GM12874 (cell line): ENCODE measurements around the gene MBNL1.

ENCODE experiments used
- TF ChIP-seq, protein P1 (sequence below): IDR thresholded peaks from 2 replicates; pipeline ENCODE4 v1.5.1; 2011; ENCODE audit warnings: low read depth, mild to moderate bottlenecking, control low read depth, low read length, moderate library complexity; ENCODE audit not compliant: insufficient read depth

Gene MBNL1

DNA sequence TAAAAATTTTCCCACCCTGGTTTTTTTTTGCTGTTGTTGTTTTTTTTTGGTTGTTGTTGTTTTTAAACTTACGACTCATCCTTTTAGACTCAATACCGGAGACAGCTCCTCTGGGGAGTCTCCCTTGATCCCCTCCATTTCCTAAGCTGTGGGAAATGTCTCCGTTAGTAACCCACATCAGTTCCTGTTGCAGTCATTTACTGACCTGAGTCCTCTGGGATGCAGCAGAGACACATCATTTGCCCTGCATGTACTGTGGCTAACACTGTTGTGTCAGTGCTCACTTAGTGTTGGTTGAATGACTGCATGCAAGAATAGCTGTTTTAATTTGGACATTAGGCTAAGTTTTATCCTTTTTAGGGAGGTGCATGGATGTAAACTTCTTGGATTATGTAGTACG is 83.8 kb downstream of the MBNL1 start:
- TF ChIP-seq, protein P1, sequence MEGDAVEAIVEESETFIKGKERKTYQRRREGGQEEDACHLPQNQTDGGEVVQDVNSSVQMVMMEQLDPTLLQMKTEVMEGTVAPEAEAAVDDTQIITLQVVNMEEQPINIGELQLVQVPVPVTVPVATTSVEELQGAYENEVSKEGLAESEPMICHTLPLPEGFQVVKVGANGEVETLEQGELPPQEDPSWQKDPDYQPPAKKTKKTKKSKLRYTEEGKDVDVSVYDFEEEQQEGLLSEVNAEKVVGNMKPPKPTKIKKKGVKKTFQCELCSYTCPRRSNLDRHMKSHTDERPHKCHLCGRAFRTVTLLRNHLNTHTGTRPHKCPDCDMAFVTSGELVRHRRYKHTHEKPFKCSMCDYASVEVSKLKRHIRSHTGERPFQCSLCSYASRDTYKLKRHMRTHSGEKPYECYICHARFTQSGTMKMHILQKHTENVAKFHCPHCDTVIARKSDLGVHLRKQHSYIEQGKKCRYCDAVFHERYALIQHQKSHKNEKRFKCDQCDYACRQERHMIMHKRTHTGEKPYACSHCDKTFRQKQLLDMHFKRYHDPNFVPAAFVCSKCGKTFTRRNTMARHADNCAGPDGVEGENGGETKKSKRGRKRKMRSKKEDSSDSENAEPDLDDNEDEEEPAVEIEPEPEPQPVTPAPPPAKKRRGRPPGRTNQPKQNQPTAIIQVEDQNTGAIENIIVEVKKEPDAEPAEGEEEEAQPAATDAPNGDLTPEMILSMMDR, result no peak

DNA sequence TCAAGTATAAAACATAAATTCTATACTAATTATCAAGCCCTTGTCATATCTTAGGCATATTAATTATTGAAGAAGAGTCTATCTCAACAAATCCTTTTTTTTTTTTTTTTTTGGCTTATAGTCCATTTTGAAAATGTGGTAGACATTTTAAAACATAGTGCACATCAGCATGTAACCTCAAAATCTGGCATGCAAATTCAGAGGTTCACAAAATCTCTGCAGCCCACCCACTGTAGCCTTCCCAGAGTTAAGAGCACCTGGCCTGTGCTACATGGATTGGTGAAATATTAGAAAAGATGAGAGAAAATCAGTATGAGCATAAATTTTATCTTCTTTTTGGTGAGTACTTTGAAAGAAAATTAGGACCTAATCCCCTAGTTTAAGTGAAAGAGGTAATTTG is 84.8 kb downstream of the MBNL1 start:
- TF ChIP-seq, protein P1, result no peak

DNA sequence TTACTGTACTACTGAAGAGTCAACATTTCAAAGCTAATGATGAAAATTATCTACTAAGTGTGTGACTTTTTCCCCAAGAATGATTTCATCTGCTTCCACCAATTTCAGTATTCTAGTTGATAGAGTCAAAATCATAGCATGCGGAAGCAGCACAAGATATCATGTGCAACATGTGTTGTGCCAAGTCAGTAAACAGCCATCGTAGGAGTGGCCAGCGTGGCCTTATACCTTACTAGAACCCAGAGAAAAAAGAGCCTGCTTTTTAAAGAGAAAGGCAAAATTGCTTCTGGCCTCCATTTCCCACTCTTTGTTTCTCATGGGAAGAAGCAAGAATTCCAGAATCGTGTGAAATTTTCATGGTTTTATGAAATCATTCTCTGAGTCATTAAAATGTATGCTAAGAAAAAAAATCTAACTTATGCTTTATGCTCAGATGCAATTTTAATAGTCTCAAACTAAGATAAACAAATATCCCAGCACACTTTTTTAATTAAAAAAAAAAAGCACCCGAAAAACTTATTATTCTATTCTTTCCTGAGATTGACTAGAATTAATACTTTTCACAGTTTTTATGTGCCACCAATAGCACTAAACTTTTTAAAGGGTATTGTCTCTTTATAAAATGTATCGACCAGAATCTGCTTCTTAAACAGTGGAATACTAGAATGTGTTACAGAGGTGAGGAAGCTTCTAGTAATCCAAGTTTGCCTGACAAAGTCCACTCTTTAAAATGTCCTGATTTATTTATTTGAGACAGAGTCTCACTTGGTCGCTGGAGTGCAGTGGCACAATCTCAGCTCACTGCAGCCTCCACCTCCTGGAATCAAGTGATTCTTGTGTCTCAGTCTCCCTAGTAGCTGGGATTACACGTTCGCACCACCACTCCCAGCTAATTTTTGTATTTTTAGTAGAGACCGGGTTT is 87.3 kb downstream of the MBNL1 start:
- TF ChIP-seq, protein P1, result no peak

DNA sequence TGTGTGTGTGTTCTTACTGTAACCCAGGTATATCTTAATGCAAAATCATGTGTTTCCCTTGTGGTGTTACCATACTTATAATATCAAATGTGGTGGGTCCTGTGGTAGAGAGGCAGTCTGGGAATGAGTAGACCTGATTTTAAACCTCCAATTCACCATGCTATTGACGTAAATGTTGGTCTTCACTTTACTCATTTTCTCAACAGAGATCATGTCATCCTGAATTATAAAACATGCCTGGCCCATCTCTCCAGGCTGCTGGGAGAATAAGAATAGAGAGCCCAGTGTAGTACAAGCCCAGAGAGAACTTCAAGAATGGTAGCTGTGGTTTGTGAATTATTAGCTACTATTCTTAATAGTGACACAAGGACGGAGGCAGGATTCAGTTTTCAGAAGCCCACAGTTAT is 88.1 kb downstream of the MBNL1 start:
- TF ChIP-seq, protein P1, result no peak

DNA sequence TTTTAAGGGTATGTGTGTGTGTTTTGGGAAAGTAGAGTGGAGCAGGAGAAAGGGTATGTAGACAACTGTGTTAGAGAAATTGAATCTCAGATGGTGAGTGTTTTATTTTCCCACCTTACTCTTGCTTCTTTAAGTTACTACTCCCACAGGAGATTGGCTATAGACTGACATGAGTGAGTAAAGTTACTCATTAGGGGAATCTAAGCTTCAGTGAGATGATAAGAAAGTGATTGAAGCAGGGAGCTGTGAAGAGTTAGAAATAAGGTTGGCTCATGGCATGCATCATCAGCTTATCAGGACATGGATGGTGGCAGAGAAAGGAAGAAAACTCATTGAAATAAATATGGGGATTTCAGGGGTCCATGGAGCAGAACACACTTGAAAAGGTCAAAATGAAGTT is 88.9 kb downstream of the MBNL1 start:
- TF ChIP-seq, protein P1, result no peak

DNA sequence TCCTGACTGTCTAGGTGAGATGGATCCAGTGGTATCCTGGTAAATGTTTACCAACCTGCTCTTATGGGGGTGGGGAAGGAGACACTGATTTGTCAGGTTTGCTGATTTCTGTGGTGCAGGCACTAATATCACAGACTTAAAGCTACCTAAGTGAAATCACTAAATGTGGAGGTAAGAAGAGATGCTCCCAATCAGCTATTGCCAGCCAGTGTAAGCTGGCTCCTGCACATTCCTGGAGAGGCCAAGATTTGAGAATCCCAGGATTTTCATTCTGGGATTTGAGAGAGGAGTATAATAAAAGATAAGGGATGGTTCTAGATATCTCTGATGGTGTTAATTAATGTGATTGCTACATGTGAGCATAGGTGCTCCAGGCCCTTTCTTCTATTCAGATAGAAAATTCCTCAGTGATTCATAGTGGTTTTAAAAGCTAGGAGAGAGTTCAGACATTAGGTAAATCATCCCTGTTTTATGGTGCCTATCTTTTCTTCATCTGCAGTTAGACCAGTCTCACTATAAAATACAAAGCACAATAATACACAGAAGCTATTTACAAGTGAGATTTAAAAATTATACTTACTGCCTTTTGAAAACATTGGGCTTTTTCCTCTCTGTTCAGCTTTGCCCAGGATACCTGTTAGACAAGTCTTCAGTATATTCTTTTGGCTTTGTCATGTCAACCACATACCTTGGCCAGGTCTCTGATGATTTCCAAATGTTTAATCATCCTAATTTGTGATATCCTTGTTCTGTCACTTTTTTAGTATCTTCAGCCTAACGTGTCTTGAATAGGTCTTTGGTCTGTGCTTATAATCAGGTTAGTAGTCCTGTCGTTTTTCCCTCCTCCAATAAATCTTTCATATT is 90.9 kb downstream of the MBNL1 start:
- TF ChIP-seq, protein P1, result no peak

DNA sequence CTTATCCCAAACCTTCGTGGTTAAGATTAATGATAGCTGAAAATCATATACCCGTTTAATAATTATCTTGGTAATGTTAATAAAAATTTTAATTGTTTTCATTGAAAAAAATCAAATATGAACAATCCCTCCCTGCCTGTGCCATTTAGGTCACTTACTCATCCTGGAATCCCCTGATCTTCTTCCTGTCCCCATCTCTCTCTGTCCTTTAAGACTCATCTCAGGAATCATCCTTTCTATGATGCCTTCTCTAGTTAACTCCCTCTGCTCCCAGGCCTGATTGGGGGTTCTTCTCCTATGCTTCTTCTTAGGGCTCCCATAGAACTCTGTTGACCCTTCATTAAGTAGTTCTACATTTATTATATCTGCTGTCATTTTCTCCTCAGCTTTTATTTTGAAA is 91.6 kb downstream of the MBNL1 start:
- TF ChIP-seq, protein P1, result no peak
